ENCODE data around the gene SPACA4. TPM values are rescaled to one million over a fixed set of nuclear protein-coding genes. Genes with fewer than 3 reads are reported as not detected.

Gene SPACA4, protein sequence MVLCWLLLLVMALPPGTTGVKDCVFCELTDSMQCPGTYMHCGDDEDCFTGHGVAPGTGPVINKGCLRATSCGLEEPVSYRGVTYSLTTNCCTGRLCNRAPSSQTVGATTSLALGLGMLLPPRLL
- 4.2 TPM for polyA plus RNA-seq
- long read RNA-seq, donor 1, result 0 reads
- long read RNA-seq, donor 2, result 0 reads
- long read RNA-seq, donor 3, partial matches to known transcripts, result 0 of 9 reads
- long read RNA-seq, donor 3, other reads (novel, unspliced or antisense), result 5 of 9 reads
- long read RNA-seq, donor 4, partial matches to known transcripts, result 0 of 1 reads
- long read RNA-seq, donor 4, other reads (novel, unspliced or antisense), result 0 of 1 reads
- long read RNA-seq, donor 5, partial matches to known transcripts, result 0 of 3 reads
- long read RNA-seq, donor 5, other reads (novel, unspliced or antisense), result 0 of 3 reads
- long read RNA-seq, donor 6, partial matches to known transcripts, result 0 of 2 reads
- long read RNA-seq, donor 6, other reads (novel, unspliced or antisense), result 0 of 2 reads
- long read RNA-seq, donor 7, partial matches to known transcripts, result 0 of 1 reads
- long read RNA-seq, donor 7, other reads (novel, unspliced or antisense), result 0 of 1 reads
- long read RNA-seq, donor 8, partial matches to known transcripts, result 0 of 1 reads
- long read RNA-seq, donor 8, other reads (novel, unspliced or antisense), result 0 of 1 reads
- long read RNA-seq, donor 9, result 0 reads
- long read RNA-seq, donor 10, partial matches to known transcripts, result 10 of 18 reads
- long read RNA-seq, donor 10, other reads (novel, unspliced or antisense), result 7 of 18 reads
- long read RNA-seq, donor 11, partial matches to known transcripts, result 6 of 6 reads
- long read RNA-seq, donor 11, other reads (novel, unspliced or antisense), result 0 of 6 reads

DNA sequence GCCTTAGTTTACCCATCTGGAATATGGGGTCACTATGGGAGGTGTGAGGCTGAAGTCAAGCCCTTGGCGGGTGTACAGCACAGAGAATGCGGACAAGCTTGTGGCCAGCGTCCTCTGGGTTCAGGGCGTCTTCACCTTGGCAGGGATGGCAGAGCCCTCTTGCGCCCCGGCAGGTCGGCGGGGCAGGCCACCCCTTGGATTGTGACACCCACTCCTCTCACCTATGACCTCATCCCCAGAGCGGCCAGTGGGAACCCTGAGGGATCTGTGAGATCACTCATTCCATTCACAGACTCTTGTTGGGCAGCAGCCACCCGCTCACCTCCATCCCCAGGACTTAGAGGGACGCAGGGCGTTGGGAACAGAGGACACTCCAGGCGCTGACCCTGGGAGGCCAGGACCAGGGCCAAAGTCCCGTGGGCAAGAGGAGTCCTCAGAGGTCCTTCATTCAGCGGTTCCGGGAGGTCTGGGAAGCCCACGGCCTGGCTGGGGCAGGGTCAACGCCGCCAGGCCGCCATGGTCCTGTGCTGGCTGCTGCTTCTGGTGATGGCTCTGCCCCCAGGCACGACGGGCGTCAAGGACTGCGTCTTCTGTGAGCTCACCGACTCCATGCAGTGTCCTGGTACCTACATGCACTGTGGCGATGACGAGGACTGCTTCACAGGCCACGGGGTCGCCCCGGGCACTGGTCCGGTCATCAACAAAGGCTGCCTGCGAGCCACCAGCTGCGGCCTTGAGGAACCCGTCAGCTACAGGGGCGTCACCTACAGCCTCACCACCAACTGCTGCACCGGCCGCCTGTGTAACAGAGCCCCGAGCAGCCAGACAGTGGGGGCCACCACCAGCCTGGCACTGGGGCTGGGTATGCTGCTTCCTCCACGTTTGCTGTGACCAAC is at the start of gene SPACA4:
Gene SPACA4 (plus strand): TSS at position 280 of the 896 bp plus-strand sequence. CDS start 237 bp downstream, at position 517.
- DNase-seq, result no peak
- Histone ChIP-seq H3K4me3 (ENCODE audit: low read length) (no peak within 1 kb of the TSS), H3K9me3 (ENCODE audit: control insufficient read depth, low read depth, low read length) (no peaks in the 10 kb centered on the region), H3K27ac (ENCODE audit: low read length) (no peak within 1 kb of the TSS), H3K4me1 (ENCODE audit: control insufficient read depth, insufficient read depth, low read length) (peaks cover 13% of the 10 kb centered on the region), H3K27me3 (ENCODE audit: control insufficient read depth, insufficient read depth, low read length) (no peaks in the 10 kb centered on the region), H3K36me3 (ENCODE audit: control insufficient read depth, insufficient read depth, low read length) (peaks cover 17% of the 10 kb centered on the region)
- WGBS (ENCODE audit: insufficient coverage, low lambda C conversion rate), result no CpG with 5 or more reads among the region's 39 CpGs

DNA sequence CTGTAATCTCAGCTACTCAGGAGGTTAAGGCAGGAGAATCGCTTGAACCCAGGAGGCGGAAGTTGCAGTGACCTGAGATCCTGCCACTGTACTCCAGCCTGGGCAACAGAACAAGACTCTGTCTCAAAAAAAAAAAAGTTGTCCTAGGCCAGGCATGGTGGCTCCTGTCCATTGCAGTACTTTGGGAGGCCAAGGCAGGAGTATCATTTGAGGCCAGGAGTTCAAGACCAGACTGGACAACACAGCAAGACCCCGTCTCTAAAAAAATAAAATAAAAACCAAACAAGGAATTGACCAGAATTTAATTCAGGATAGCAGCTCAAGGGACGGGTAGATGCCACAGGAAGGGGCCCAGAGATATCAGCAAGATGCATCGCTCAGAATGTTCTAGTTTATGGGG is 49.7 kb upstream of the SPACA4 start:
- peak overlapping the region; percentile 73 for H3K27ac ChIP-seq (ENCODE audit: low read length)
- H3K4me3 ChIP-seq (ENCODE audit: low read length), result no peak overlapping the region
- no peaks in the 10 kb centered on the region for H3K9me3 ChIP-seq (ENCODE audit: control insufficient read depth, low read depth, low read length)
- DNase-seq, result no peak
- H3K4me1 ChIP-seq (ENCODE audit: control insufficient read depth, insufficient read depth, low read length), result peaks cover 50% of the 10 kb centered on the region
- H3K27me3 ChIP-seq (ENCODE audit: control insufficient read depth, insufficient read depth, low read length), result no peaks in the 10 kb centered on the region
- 100% methylated on average over 1 of the region's 5 CpGs for WGBS (ENCODE audit: insufficient coverage, low lambda C conversion rate)
- no peaks in the 10 kb centered on the region for H3K36me3 ChIP-seq (ENCODE audit: control insufficient read depth, insufficient read depth, low read length)

DNA sequence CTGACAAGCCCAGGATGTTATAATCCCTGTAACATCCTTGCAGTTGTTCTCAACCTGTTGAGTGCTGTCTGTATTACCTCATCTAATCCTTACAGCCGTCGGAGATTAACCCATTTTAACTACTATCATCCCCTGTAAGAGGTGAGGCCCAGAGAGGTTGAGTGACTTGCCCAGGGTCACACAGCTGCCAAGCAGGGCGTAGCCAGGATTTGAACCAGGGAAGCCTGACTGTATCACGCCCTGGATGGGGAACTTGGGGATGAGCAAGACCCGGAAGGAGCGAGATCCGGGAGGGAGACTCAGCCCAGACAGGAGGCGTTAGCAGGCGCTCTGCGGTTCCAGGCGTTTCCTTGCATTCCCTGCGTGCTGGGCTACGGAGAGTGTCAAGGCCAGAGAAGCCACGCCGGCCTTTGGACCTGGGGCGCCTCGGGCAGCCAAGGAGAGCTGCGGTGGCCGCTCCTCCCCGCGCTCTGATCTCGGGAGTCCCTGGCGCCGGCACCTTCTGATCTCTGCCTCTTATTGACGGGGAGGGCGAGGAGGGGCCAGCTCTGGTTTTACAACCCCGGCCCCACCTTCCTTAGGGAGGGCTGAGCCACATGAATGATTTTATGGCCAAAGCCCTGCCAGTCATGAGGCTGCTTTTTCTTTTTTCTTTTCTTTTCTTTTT is 48.4 kb upstream of the SPACA4 start:
- Histone ChIP-seq H3K36me3 (ENCODE audit: control insufficient read depth, insufficient read depth, low read length) (no peaks in the 10 kb centered on the region), H3K27me3 (ENCODE audit: control insufficient read depth, insufficient read depth, low read length) (no peaks in the 10 kb centered on the region), H3K4me1 (ENCODE audit: control insufficient read depth, insufficient read depth, low read length) (peaks cover 37% of the 10 kb centered on the region), H3K27ac (ENCODE audit: low read length) (peak overlapping the region; percentile 78), H3K4me3 (ENCODE audit: low read length) (no peak overlapping the region), H3K9me3 (ENCODE audit: control insufficient read depth, low read depth, low read length) (no peaks in the 10 kb centered on the region)
- DNase-seq, result peak; percentile 98 to 99
- no CpG with 5 or more reads among the region's 27 CpGs for WGBS (ENCODE audit: insufficient coverage, low lambda C conversion rate)

DNA sequence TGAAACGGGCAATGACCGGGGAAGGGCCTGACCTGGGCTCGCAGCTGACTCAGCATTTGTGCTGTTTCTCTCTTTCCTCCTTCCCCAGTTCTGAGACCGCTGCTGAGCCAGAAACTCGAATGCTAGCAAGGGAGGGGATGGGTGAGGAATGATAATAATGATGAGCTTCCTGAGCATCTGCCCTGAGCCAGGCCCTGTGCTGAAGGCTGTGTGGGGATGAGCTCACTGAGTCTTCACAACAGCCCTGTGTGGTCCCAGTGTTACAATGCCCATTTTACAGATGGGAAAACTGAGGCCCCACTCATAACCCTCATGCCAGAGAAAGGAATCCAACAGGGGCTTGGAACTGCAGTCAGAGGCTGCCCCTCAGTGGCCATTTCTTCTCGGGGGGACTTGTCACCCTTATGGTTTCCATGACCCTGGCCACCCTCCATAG is 46.4 kb upstream of the SPACA4 start:
- Histone ChIP-seq H3K36me3 (ENCODE audit: control insufficient read depth, insufficient read depth, low read length) (no peaks in the 10 kb centered on the region), H3K4me3 (ENCODE audit: low read length) (no peak overlapping the region)

DNA sequence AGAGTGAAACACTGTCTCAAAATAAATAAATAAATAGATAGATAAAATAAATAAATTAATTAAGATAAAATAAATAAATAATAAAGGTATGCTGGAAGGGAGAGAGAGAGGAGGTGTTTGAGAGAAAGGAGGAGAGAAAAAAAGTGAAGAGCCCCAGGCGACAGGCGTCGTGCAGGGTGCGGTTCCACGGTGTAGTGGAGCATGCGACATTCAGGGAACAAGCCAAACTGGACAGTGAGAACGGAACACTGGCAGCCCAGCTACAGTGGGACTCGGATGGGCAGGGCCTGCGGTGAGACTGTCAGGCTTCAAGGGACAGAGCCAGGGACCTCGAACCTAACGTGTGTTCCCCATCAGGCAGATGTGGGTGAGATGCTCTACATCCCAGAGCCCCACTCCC is 45.1 kb upstream of the SPACA4 start:
- WGBS (ENCODE audit: insufficient coverage, low lambda C conversion rate), result no CpG with 5 or more reads among the region's 11 CpGs
- H3K27me3 ChIP-seq (ENCODE audit: control insufficient read depth, insufficient read depth, low read length), result no peaks in the 10 kb centered on the region
- DNase-seq, result no peak
- H3K9me3 ChIP-seq (ENCODE audit: control insufficient read depth, low read depth, low read length), result no peaks in the 10 kb centered on the region
- H3K36me3 ChIP-seq (ENCODE audit: control insufficient read depth, insufficient read depth, low read length), result no peaks in the 10 kb centered on the region
- peaks cover 14% of the 10 kb centered on the region for H3K4me1 ChIP-seq (ENCODE audit: control insufficient read depth, insufficient read depth, low read length)
- no peak overlapping the region for H3K4me3 ChIP-seq (ENCODE audit: low read length)
- no peak overlapping the region for H3K27ac ChIP-seq (ENCODE audit: low read length)

More for the DNA sequence above, 46.4 kb upstream of the SPACA4 start:
- peaks cover 20% of the 10 kb centered on the region for H3K4me1 ChIP-seq (ENCODE audit: control insufficient read depth, insufficient read depth, low read length)
- no peak for DNase-seq
- no peaks in the 10 kb centered on the region for H3K27me3 ChIP-seq (ENCODE audit: control insufficient read depth, insufficient read depth, low read length)
- no peaks in the 10 kb centered on the region for H3K9me3 ChIP-seq (ENCODE audit: control insufficient read depth, low read depth, low read length)
- no peak overlapping the region for H3K27ac ChIP-seq (ENCODE audit: low read length)
- no CpG with 5 or more reads among the region's 6 CpGs for WGBS (ENCODE audit: insufficient coverage, low lambda C conversion rate)

DNA sequence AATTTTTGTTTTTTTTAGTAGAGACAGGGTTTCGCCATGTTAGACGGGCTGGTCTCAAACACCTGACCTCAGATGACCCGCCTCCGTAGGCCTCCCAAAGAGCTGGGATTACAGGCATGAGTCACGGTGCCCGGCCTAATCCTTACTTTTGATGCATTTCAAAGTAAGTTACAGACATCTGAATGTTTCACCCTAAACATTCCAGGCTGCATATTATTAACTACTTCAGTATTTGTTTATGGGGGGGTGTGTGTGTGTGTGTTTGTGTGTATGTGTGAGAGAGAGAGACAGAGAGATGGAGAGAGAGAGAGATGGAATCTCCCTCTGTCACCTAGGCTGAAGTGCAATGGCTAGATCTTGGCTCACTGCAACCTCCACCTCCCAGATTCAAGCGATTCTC is 41.5 kb upstream of the SPACA4 start:
- DNase-seq, result no peak
- Histone ChIP-seq H3K27ac (ENCODE audit: low read length) (no peak overlapping the region), H3K4me3 (ENCODE audit: low read length) (no peak overlapping the region), H3K9me3 (ENCODE audit: control insufficient read depth, low read depth, low read length) (no peaks in the 10 kb centered on the region), H3K36me3 (ENCODE audit: control insufficient read depth, insufficient read depth, low read length) (no peaks in the 10 kb centered on the region), H3K27me3 (ENCODE audit: control insufficient read depth, insufficient read depth, low read length) (no peaks in the 10 kb centered on the region), H3K4me1 (ENCODE audit: control insufficient read depth, insufficient read depth, low read length) (peaks cover 3% of the 10 kb centered on the region)
- no CpG with 5 or more reads among the region's 7 CpGs for WGBS (ENCODE audit: insufficient coverage, low lambda C conversion rate)

DNA sequence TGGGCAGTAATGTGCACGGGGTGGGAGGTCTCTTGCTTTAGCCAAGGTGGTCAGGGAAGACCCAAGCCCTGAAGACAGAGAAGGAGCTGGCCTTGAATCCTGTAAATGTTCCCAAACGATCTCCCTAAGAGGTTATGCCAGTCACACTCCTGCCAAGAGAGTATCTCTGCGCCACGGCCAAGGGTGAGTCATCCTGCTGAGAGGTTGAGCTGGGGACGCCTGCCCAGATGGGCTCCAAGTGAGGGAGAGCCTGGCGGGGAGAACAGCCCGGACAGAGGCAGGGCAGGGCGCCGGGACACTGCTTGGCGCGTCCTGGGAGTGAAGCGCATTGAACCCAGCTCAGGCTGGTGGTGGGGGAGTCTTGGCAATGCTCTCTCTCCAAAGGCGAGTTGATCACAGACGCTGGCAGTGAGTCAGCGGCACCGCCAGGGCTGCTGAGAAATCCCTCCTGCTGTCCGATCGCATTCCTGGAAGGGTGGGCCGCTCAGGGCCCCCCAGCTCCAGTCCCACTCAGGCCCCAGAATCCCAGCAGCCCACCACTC is 38.1 kb upstream of the SPACA4 start:
- Histone ChIP-seq H3K4me3 (ENCODE audit: low read length) (no peak overlapping the region), H3K4me1 (ENCODE audit: control insufficient read depth, insufficient read depth, low read length) (peaks cover 3% of the 10 kb centered on the region), H3K27me3 (ENCODE audit: control insufficient read depth, insufficient read depth, low read length) (no peaks in the 10 kb centered on the region), H3K27ac (ENCODE audit: low read length) (no peak overlapping the region), H3K9me3 (ENCODE audit: control insufficient read depth, low read depth, low read length) (no peaks in the 10 kb centered on the region), H3K36me3 (ENCODE audit: control insufficient read depth, insufficient read depth, low read length) (no peaks in the 10 kb centered on the region)
- peak in 1 of 2 donors; percentile 62 for DNase-seq
- 20% methylated on average over 1 of the region's 19 CpGs for WGBS (ENCODE audit: insufficient coverage, low lambda C conversion rate)

DNA sequence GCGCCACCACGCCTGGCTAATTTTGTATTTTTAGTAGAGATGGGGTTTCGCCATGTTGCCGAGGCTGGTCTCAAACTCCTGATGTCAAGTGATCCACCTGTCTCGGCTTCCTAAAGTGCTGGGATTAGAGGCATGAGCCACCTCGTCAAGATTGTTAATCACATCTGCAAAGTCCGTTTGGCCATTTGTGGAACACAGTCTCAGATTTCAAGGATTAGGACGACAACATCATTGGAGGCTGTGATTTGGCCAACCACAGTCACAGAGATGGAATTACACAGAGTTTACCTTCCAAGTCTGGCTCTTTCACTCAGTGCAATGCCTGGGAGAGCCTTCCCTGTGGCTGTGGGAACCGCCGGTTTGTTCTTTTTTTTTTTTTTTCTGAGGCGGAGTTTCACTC is 36.7 kb upstream of the SPACA4 start:
- H3K27me3 ChIP-seq (ENCODE audit: control insufficient read depth, insufficient read depth, low read length), result no peaks in the 10 kb centered on the region
- no CpG with 5 or more reads among the region's 11 CpGs for WGBS (ENCODE audit: insufficient coverage, low lambda C conversion rate)
- H3K9me3 ChIP-seq (ENCODE audit: control insufficient read depth, low read depth, low read length), result no peaks in the 10 kb centered on the region
- no peak overlapping the region for H3K4me3 ChIP-seq (ENCODE audit: low read length)
- H3K27ac ChIP-seq (ENCODE audit: low read length), result no peak overlapping the region
- H3K36me3 ChIP-seq (ENCODE audit: control insufficient read depth, insufficient read depth, low read length), result no peaks in the 10 kb centered on the region
- H3K4me1 ChIP-seq (ENCODE audit: control insufficient read depth, insufficient read depth, low read length), result peaks cover 3% of the 10 kb centered on the region
- no peak for DNase-seq

DNA sequence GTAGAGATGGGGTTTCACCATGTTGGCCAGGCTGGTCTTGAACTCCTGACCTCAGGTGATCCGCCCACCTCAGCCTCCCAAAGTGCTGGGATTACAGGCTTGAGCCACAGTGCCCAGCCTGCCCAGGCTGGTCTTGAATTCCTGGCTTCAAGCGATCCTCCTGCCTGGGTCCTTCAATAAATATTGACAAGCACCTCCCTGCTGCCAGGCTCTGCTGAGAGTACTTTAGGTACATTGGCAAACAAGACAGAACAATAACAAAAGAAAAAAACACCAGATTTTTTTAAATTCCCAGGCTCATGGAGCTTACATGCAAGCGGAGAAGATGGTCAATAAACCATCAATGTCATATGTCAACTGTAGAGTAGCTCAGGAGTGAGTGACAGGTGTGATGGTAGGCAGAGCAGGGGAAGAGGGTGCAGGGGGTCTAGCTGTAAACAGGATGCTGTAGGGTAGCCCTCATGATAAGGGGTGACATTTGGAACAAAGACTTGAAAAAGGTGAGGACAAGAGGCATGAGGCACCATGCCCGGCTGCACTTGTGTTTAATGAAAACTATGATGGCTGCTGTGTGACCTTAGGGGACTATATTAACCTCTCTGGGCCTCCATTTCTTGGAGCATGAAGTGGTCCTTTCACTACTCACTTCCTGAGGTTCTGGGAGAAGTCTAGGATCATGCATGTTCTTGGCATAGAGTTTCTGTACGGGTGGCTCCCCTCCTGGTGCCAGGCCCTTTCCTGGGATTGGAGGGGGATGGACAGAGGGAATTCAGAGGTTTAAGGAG is 35.0 kb upstream of the SPACA4 start:
- Histone ChIP-seq H3K9me3 (ENCODE audit: control insufficient read depth, low read depth, low read length) (no peaks in the 10 kb centered on the region), H3K27ac (ENCODE audit: low read length) (no peak overlapping the region), H3K27me3 (ENCODE audit: control insufficient read depth, insufficient read depth, low read length) (no peaks in the 10 kb centered on the region), H3K36me3 (ENCODE audit: control insufficient read depth, insufficient read depth, low read length) (no peaks in the 10 kb centered on the region), H3K4me1 (ENCODE audit: control insufficient read depth, insufficient read depth, low read length) (peaks cover 3% of the 10 kb centered on the region), H3K4me3 (ENCODE audit: low read length) (no peak overlapping the region)
- no CpG with 5 or more reads among the region's 5 CpGs for WGBS (ENCODE audit: insufficient coverage, low lambda C conversion rate)
- no peak for DNase-seq

Data from large intestine (tissue), 12 donors.